Peyer's patch (tissue), 4 donors: Measurements from ENCODE around the gene TMEM94. TPM values are rescaled to one million over a fixed set of nuclear protein-coding genes. Genes with fewer than 3 reads are reported as not detected.

ENCODE experiments used
- DNase-seq, 3 donors: peaks; one replicate each; pipeline ENCODE4 v3.0.0-alpha.2; 2017 to 2019
- H3K27ac ChIP-seq, 4 donors: fragments of 200-600 bp; sonication (generic); one replicate each; pipeline ENCODE4 v1.5.1; 2016 to 2019
- H3K27me3 ChIP-seq, 2 donors: fragments of 200-600 bp; sonication (generic); one replicate each; pipeline ENCODE4 v1.5.1; 2019
- H3K36me3 ChIP-seq, 3 donors: fragments of 200-600 bp; sonication (generic); one replicate each; pipeline ENCODE4 v1.5.1; 2016 to 2019
- H3K4me1 ChIP-seq, 4 donors: fragments of 200-600 bp; sonication (generic); one replicate each; pipeline ENCODE4 v1.5.1; 2016 to 2019
- H3K4me3 ChIP-seq, 4 donors: fragments of 200-600 bp; sonication (generic); 1 replicate in 3 of 4; 2 replicates in 1 of 4; pipeline ENCODE4 v1.5.1; 2016 to 2019; ENCODE audit warnings: mild to moderate bottlenecking in 1 of 4
- H3K9me3 ChIP-seq, 4 donors: fragments of 200-600 bp; sonication (generic); one replicate each; pipeline ENCODE4 v1.5.1; 2016 to 2019; ENCODE audit warnings: mild to moderate bottlenecking in 1 of 4
- CTCF ChIP-seq, 6 experiments: fragments of 450-650 bp in 4 of 6; fragments of 200-600 bp in 2 of 6; sonication (generic) in 1 of 6; IDR thresholded peaks; one replicate each; pipeline ENCODE4 v1.5.1; 2017 to 2019; ENCODE audit warnings: antibody characterized with exemption in 6 of 6, mild to moderate bottlenecking in 3 of 6, moderate library complexity in 1 of 6
- POLR2A ChIP-seq, 2 donors: fragments of 450-650 bp; IDR thresholded peaks; one replicate each; pipeline ENCODE4 v1.5.1; 2017; ENCODE audit warnings: antibody characterized with exemption in 2 of 2, mild to moderate bottlenecking in 2 of 2, moderate library complexity in 2 of 2
- total RNA-seq, 4 donors: library from RNA; depleted of rRNA; stranded (reverse); fragments of >200 nt; gene quantifications; one replicate each; pipeline ENCODE4 v1.1.0, GENCODE V29; 2016

TMEM94 gene
- total RNA-seq, 4 donors from 2014 or later, result 114 to 340 (median 178) TPM

- Histone ChIP-seq H3K27ac (no peak overlapping the region), H3K4me1 (peaks cover 0 to 33% (median 6%) of the 10 kb centered on the region in 4 donors), H3K36me3 (peaks cover 0 to 63% (median 0%) of the 10 kb centered on the region in 3 donors), H3K4me3 (no peak overlapping the region), H3K27me3 (no peaks in the 10 kb centered on the region), H3K9me3 (no peaks in the 10 kb centered on the region)
- no peak for DNase-seq
- TF ChIP-seq POLR2A (IDR thresholded peaks at IDR 0.05) (no peak), CTCF (IDR thresholded peaks at IDR 0.05) (no peak)
These were observed 35.2 kb downstream of the TMEM94 start for GRCh38 chr17:75491680-75492079.

- Histone ChIP-seq H3K4me3 (no peak overlapping the region), H3K27ac (no peak overlapping the region), H3K27me3 (no peaks in the 10 kb centered on the region), H3K4me1 (peaks cover 0 to 24% (median 5%) of the 10 kb centered on the region in 4 donors), H3K9me3 (no peaks in the 10 kb centered on the region), H3K36me3 (peaks cover 0 to 70% (median 0%) of the 10 kb centered on the region in 3 donors)
- no peak for DNase-seq
- TF ChIP-seq POLR2A (IDR thresholded peaks at IDR 0.05) (no peak), CTCF (IDR thresholded peaks at IDR 0.05) (no peak)
These were observed 36.2 kb downstream of the TMEM94 start for GRCh38 chr17:75492555-75493168.

- no peak overlapping the region for H3K27ac ChIP-seq
- TF ChIP-seq POLR2A (IDR thresholded peaks at IDR 0.05) (no peak), CTCF (IDR thresholded peaks at IDR 0.05) (no peak)
- no peaks in the 10 kb centered on the region for H3K9me3 ChIP-seq
- H3K27me3 ChIP-seq, result no peaks in the 10 kb centered on the region
- H3K36me3 ChIP-seq, result peaks cover 0 to 79% (median 0%) of the 10 kb centered on the region in 3 donors
- H3K4me3 ChIP-seq, result no peak overlapping the region
- H3K4me1 ChIP-seq, result peaks cover 0 to 18% (median 0%) of the 10 kb centered on the region in 4 donors
- DNase-seq, result no peak
These were observed 37.2 kb downstream of the TMEM94 start for GRCh38 chr17:75493476-75494129.

GRCh38 chr17:75494326-75494877 lies 38.0 kb downstream of the TMEM94 start:
- H3K4me1 ChIP-seq, result peaks cover 0 to 17% (median 0%) of the 10 kb centered on the region in 4 donors
- DNase-seq, result no peak
- H3K27me3 ChIP-seq, result no peaks in the 10 kb centered on the region
- no peaks in the 10 kb centered on the region for H3K9me3 ChIP-seq
- H3K36me3 ChIP-seq, result peaks cover 0 to 87% (median 0%) of the 10 kb centered on the region in 3 donors
- H3K4me3 ChIP-seq, result no peak overlapping the region
- TF ChIP-seq CTCF (IDR thresholded peaks at IDR 0.05), result no peak
- no peak for TF ChIP-seq POLR2A (IDR thresholded peaks at IDR 0.05)
- no peak overlapping the region for H3K27ac ChIP-seq

GRCh38 chr17:75496005-75496404 lies 39.6 kb downstream of the TMEM94 start:
- Histone ChIP-seq H3K4me3 (no peak overlapping the region), H3K9me3 (no peaks in the 10 kb centered on the region), H3K27ac (no peak overlapping the region), H3K4me1 (peaks cover 0 to under 1% (median 0%) of the 10 kb centered on the region in 4 donors), H3K27me3 (no peaks in the 10 kb centered on the region), H3K36me3 (peaks cover 0 to 96% (median 0%) of the 10 kb centered on the region in 3 donors)
- TF ChIP-seq CTCF (IDR thresholded peaks at IDR 0.05), result no peak
- TF ChIP-seq POLR2A (IDR thresholded peaks at IDR 0.05), result no peak
- no peak for DNase-seq
